NB4 (cell line): Measurements from ENCODE around the gene CAMTA1.

Source experiments
- CTCF ChIP-seq: IDR thresholded peaks from one replicate; pipeline ENCODE4 v1.5.1; 2012; ENCODE audit warnings: low read depth, low read length
- POLR2A ChIP-seq: IDR thresholded peaks from 2 replicates; pipeline ENCODE4 v1.6.1; 2011; ENCODE audit warnings: mild to moderate bottlenecking; ENCODE audit not compliant: insufficient read length; ENCODE audit errors: extremely low read depth

- TF ChIP-seq CTCF (no peak), POLR2A (no peak)
Measured at GRCh38 chr1:7076572-7076971, 291.3 kb downstream of the CAMTA1 start.
